Thyroid gland (tissue), 4 donors: ENCODE measurements around the gene TAF5. TPM values are rescaled to one million over a fixed set of nuclear protein-coding genes. Genes with fewer than 3 reads are reported as not detected.
"Not testable (repeated sequence)": the region's sequence is repeated elsewhere in the genome, so short reads cannot be mapped to it uniquely, and the experiment has no call there.

Source experiments
- DNase-seq, 2 donors: peaks; one replicate each; pipeline ENCODE4 v3.0.0-alpha.2; 2019
- H3K27ac ChIP-seq, 3 donors: fragments of 200-600 bp; sonication (generic); 1 replicate in 2 of 3; 2 replicates in 1 of 3; pipeline ENCODE4 v1.5.1; 2016 to 2019; ENCODE audit warnings: mild to moderate bottlenecking in 1 of 3, moderate library complexity in 1 of 3
- H3K27me3 ChIP-seq: fragments of 200-600 bp; sonication (generic); one replicate; pipeline ENCODE4 v1.5.1; 2019
- H3K36me3 ChIP-seq, 2 donors: fragments of 200-600 bp; sonication (generic); one replicate each; pipeline ENCODE4 v1.5.1; 2016 to 2019
- H3K4me1 ChIP-seq, 2 donors: fragments of 200-600 bp; sonication (generic); one replicate each; pipeline ENCODE4 v1.5.1; 2017 to 2019
- H3K4me3 ChIP-seq, 3 donors: fragments of 200-600 bp; sonication (generic); replicated peaks in 1 of 3; 1 replicate in 2 of 3; 2 replicates in 1 of 3; pipeline ENCODE4 v1.5.1; 2016; ENCODE audit warnings: mild to moderate bottlenecking in 1 of 3
- H3K9me3 ChIP-seq: fragments of 200-600 bp; sonication (generic); one replicate; pipeline ENCODE4 v1.5.1; 2017
- POLR2A ChIP-seq, 2 donors: fragments of 450-650 bp; IDR thresholded peaks; one replicate each; pipeline ENCODE4 v1.6.1; 2017; ENCODE audit warnings: antibody characterized with exemption in 2 of 2, mild to moderate bottlenecking in 2 of 2, moderate library complexity in 1 of 2
- WGBS, 2 donors: methylation state at CpG; one replicate each; pipeline ENCODE4 v1.1.5; 2017; 5-methylcytosine and 5-hydroxymethylcytosine counted together
- intact Hi-C: fragments of 100-400 bp; cut with DNase I; formaldehyde crosslinking; loops from one replicate; pipeline ENCODE4 v1.15.1; 2023
- total RNA-seq, 4 donors: library from RNA; depleted of rRNA; stranded (reverse); fragments of >200 nt; gene quantifications; one replicate each; pipeline ENCODE4 v1.2.3, GENCODE V29; 2016
- TF ChIP-seq, protein P1 (sequence below), 6 experiments: fragments of 200-600 bp in 3 of 6; fragments of 450-650 bp in 3 of 6; sonication (generic) in 3 of 6; IDR thresholded peaks; one replicate each; pipeline ENCODE4 v1.5.1; 2016 to 2019; ENCODE audit warnings: antibody characterized with exemption in 6 of 6, mild to moderate bottlenecking in 2 of 6, inconsistent platforms in 1 of 6, moderate library complexity in 1 of 6

Gene TAF5
- total RNA-seq, 4 donors from 2014 or later, result 4.0 to 7.0 (median 6.2) TPM

DNA sequence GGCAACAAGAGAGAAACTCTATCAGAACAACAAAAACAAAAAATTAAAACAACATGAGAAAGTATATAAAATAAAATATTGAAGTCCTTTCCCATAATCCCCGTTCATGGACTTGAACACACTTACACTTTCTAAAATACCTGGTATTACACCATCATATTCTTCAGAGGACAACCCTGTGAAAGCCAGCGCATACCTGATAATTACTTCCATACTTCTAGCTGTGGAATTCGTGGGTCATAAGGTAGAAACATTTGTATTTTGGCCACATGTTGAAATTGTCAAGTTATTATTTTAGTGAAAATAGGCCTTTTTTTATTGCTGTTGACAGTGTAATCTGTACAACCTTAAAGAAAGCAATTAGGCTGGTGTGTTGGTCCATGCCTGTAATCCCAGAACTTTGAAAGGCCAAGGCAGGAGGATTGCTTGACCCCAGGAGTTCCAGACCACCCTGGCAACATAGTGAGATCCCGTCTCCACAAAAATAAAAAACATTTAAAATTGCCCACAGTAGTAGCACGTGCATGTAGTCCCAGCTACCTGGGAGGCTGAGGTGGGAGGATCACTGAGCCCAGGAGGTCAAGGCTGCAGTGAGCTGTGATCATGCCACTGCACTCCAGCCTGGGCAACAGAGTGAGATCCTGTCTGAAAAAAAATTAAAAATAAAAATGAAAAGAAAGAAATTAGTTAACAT lies 11.7 kb upstream of the TAF5 start:
- Histone ChIP-seq H3K27me3 (no peaks in the 10 kb centered on the region), H3K36me3 (no peaks in the 10 kb centered on the region), H3K4me1 (no peaks in the 10 kb centered on the region), H3K9me3 (no peaks in the 10 kb centered on the region), H3K4me3 (no peak overlapping the region), H3K27ac (no peak overlapping the region)
- 69 to 82% methylated on average over 5 of the region's 5 CpGs for WGBS, 2 donors
- intact Hi-C loops, result no loop called here
- DNase-seq, result no peak
- TF ChIP-seq POLR2A (IDR thresholded peaks at IDR 0.05), result no peak
- TF ChIP-seq, protein P1, sequence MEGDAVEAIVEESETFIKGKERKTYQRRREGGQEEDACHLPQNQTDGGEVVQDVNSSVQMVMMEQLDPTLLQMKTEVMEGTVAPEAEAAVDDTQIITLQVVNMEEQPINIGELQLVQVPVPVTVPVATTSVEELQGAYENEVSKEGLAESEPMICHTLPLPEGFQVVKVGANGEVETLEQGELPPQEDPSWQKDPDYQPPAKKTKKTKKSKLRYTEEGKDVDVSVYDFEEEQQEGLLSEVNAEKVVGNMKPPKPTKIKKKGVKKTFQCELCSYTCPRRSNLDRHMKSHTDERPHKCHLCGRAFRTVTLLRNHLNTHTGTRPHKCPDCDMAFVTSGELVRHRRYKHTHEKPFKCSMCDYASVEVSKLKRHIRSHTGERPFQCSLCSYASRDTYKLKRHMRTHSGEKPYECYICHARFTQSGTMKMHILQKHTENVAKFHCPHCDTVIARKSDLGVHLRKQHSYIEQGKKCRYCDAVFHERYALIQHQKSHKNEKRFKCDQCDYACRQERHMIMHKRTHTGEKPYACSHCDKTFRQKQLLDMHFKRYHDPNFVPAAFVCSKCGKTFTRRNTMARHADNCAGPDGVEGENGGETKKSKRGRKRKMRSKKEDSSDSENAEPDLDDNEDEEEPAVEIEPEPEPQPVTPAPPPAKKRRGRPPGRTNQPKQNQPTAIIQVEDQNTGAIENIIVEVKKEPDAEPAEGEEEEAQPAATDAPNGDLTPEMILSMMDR (IDR thresholded peaks at IDR 0.05), result no peak

DNA sequence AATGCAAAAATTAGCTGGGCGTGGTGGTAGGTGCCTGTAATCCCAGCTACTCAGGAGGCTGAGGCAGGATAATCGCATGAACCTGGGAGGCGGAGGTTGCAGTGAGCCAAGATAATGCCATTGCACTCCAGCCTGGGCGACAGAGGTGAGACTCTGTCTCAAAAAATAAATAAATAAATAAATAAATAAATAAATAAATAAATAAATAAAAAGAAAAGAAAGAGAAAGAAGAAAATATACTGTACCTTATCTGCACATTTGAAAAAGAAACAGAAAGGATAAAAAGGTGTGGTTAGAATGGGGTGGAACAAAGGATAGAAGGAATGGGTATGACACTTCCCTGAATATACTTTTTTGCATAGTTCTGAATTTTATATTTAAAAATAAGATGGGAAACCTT lies 8.3 kb upstream of the TAF5 start:
- H3K4me3 ChIP-seq, DNase-seq, H3K4me1 ChIP-seq, H3K27ac ChIP-seq, H3K27me3 ChIP-seq, H3K36me3 ChIP-seq, H3K9me3 ChIP-seq, intact Hi-C loops: not testable (repeated sequence)
- 92 to 97% methylated on average over 4 of the region's 4 CpGs for WGBS, 2 donors

DNA sequence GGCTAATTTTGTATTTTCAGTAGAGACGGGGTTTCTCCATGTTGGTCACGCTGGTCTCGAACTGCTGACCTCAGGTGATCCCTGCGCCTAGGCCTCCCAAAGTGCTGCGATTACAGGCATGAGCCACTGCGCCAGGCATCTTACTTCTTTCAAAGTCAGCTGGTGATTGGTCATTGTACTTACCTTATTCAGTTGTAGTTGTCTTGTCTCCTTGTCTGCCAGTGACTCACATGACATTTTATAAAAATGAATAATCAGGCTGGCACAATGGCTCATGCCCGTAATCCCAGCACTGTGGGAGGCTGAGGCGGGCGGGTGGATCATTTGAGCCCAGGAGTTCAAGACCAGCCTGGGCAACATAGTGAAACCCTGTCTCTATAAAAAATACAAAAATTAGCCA lies 7.0 kb upstream of the TAF5 start:
- H3K4me3 ChIP-seq, H3K27ac ChIP-seq, H3K4me1 ChIP-seq, intact Hi-C loops, H3K36me3 ChIP-seq, DNase-seq, H3K9me3 ChIP-seq, H3K27me3 ChIP-seq: not testable (repeated sequence)
- WGBS, 2 donors, result 87 to 91% methylated on average over 9 of the region's 9 CpGs

GRCh38 chr10:103367379-103367781 lies 396 bp upstream of the TAF5 start:
- DNase-seq, result no peak
- no peak for TF ChIP-seq POLR2A (IDR thresholded peaks at IDR 0.05)
- TF ChIP-seq, protein P1 (IDR thresholded peaks at IDR 0.05), result no peak
- Histone ChIP-seq H3K4me1 (peaks cover 0 to 7% of the 10 kb centered on the region in 2 donors), H3K27me3 (no peaks in the 10 kb centered on the region), H3K27ac (peak overlapping the region; percentile 55 to 80 (median 74)), H3K36me3 (no peaks in the 10 kb centered on the region), H3K9me3 (no peaks in the 10 kb centered on the region), H3K4me3 (peak overlapping the region; percentile 63 to 100 (median 84))
- intact Hi-C loops, result no loop called here
- WGBS, 2 donors, result 62 to 65% methylated on average over 10 of the region's 10 CpGs

DNA sequence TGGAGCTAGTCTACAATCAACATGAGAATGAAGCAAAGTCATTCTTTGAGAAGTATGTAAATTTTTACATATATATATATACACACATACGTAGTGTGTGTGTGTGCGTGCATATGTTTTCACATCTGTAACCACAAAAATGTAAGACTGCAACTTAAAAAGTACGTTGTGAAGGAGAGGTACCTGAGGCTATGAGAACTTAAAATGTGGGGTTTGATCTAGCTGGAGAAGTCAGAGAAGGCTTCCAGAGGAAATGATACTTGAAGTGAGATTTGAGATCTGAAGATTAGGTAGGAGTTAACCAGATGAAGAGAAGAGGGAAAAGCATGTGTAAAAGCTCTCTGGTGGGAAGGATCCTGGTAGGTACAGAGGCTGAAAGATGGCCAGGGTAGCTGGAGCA lies 5.8 kb downstream of the TAF5 start:
- H3K4me1 ChIP-seq, result peaks cover 0 to 7% of the 10 kb centered on the region in 2 donors
- H3K27ac ChIP-seq, result no peak overlapping the region
- H3K9me3 ChIP-seq, result no peaks in the 10 kb centered on the region
- intact Hi-C loops, result no loop called here
- WGBS, 2 donors, result 91 to 93% methylated on average over 3 of the region's 3 CpGs
- TF ChIP-seq, protein P1 (IDR thresholded peaks at IDR 0.05), result no peak
- no peak for TF ChIP-seq POLR2A (IDR thresholded peaks at IDR 0.05)
- DNase-seq, result no peak
- no peak overlapping the region for H3K4me3 ChIP-seq
- peaks cover 8 to 16% of the 10 kb centered on the region in 2 donors for H3K36me3 ChIP-seq
- no peaks in the 10 kb centered on the region for H3K27me3 ChIP-seq

GRCh38 chr10:103374263-103374662 lies 6.5 kb downstream of the TAF5 start:
- no peak overlapping the region for H3K27ac ChIP-seq
- intact Hi-C loops, result no loop called here
- WGBS, 2 donors, result 93 to 96% methylated on average over 5 of the region's 5 CpGs
- H3K9me3 ChIP-seq, result no peaks in the 10 kb centered on the region
- no peak for TF ChIP-seq POLR2A (IDR thresholded peaks at IDR 0.05)
- TF ChIP-seq, protein P1 (IDR thresholded peaks at IDR 0.05), result no peak
- H3K4me1 ChIP-seq, result peaks cover 0 to 3% of the 10 kb centered on the region in 2 donors
- H3K36me3 ChIP-seq, result peaks cover 8 to 16% of the 10 kb centered on the region in 2 donors
- DNase-seq, result no peak
- H3K27me3 ChIP-seq, result no peaks in the 10 kb centered on the region
- H3K4me3 ChIP-seq, result no peak overlapping the region
